HG03520 (cell line): ENCODE data around the gene FANCD2.
"Not testable (repeated sequence)": the region's sequence is repeated elsewhere in the genome, so short reads cannot be mapped to it uniquely, and the experiment has no call there.

ENCODE experiments used
- ATAC-seq: cut with Tn5 transposase; IDR thresholded peaks from one replicate; pipeline ENCODE4 v1.9.1; 2021; ENCODE audit warnings: mild to moderate bottlenecking, moderate library complexity; ENCODE audit not compliant: unreplicated experiment

FANCD2 gene

GRCh38 chr3:10012106-10012505, 14.1 kb upstream of the FANCD2 start:
- no peak for ATAC-seq

GRCh38 chr3:10015461-10015904, 10.8 kb upstream of the FANCD2 start:
- no peak for ATAC-seq

GRCh38 chr3:10017636-10018292, 8.5 kb upstream of the FANCD2 start:
- no peak for ATAC-seq

- not testable (repeated sequence) for ATAC-seq
Measured at GRCh38 chr3:10018806-10019205, 7.4 kb upstream of the FANCD2 start.

- ATAC-seq, result no peak
Measured at GRCh38 chr3:10019326-10019725, 6.9 kb upstream of the FANCD2 start.

- no peak for ATAC-seq
Measured at GRCh38 chr3:10021856-10022775, 4.1 kb upstream of the FANCD2 start.

- ATAC-seq, result no peak
Measured at GRCh38 chr3:10023587-10024310, 2.5 kb upstream of the FANCD2 start.

GRCh38 chr3:10025205-10026083, 793 bp upstream of the FANCD2 start:
- no peak for ATAC-seq

- ATAC-seq, result no peak
Measured at GRCh38 chr3:10041034-10041433, 14.8 kb downstream of the FANCD2 start.

- ATAC-seq, result no peak
Measured at GRCh38 chr3:10047876-10048275, 21.6 kb downstream of the FANCD2 start.

- not testable (repeated sequence) for ATAC-seq
Measured at GRCh38 chr3:10053054-10053453, 26.8 kb downstream of the FANCD2 start.

- no peak for ATAC-seq
Measured at GRCh38 chr3:10055097-10055496, 28.9 kb downstream of the FANCD2 start.

GRCh38 chr3:10070077-10070476, 43.8 kb downstream of the FANCD2 start:
- ATAC-seq, result not testable (repeated sequence)

GRCh38 chr3:10074666-10075065, 48.4 kb downstream of the FANCD2 start:
- no peak for ATAC-seq

- ATAC-seq, result no peak
Measured at GRCh38 chr3:10081871-10082270, 55.6 kb downstream of the FANCD2 start.

GRCh38 chr3:10085738-10086137, 59.5 kb downstream of the FANCD2 start:
- ATAC-seq, result no peak

GRCh38 chr3:10088256-10088655, 62.0 kb downstream of the FANCD2 start:
- ATAC-seq, result no peak

- no peak for ATAC-seq
Measured at GRCh38 chr3:10090179-10090578, 63.9 kb downstream of the FANCD2 start.

GRCh38 chr3:10090774-10091173, 64.5 kb downstream of the FANCD2 start:
- ATAC-seq, result not testable (repeated sequence)

GRCh38 chr3:10091387-10091786, 65.2 kb downstream of the FANCD2 start:
- not testable (repeated sequence) for ATAC-seq
